Neural cell (in vitro differentiated cells): Measurements from ENCODE around the gene FUT9.

Experiments
- EZH2 ChIP-seq: fragments of 200-600, 300-800 bp; shearing (Covaris generic), sonication (generic); IDR thresholded peaks from 2 replicates; pipeline ENCODE4 v1.6.1; 2014; ENCODE audit warnings: antibody characterized with exemption, low read length, borderline replicate concordance, mild to moderate bottlenecking; ENCODE audit not compliant: insufficient read depth, poor library complexity, severe bottlenecking
- POLR2AphosphoS5 ChIP-seq: IDR thresholded peaks from 2 replicates; pipeline ENCODE4 v1.6.1; 2012
- RAD21 ChIP-seq: fragments of 450-650 bp; conservative IDR thresholded peaks from 2 replicates; pipeline ENCODE4 v1.6.1; 2014; ENCODE audit warnings: antibody characterized with exemption, mild to moderate bottlenecking, moderate library complexity
- TAF1 ChIP-seq: IDR thresholded peaks from 2 replicates; pipeline ENCODE4 v1.6.1; 2012; ENCODE audit warnings: low read depth
- TF ChIP-seq, protein P1 (sequence below): IDR thresholded peaks from 2 replicates; pipeline ENCODE4 v1.6.1; 2012; ENCODE audit warnings: borderline replicate concordance
- TF ChIP-seq, protein P2 (sequence below): fragments of 450-650 bp; IDR thresholded peaks from 2 replicates; pipeline ENCODE4 v1.5.1; 2014; ENCODE audit warnings: antibody characterized with exemption, mild to moderate bottlenecking, moderate library complexity; ENCODE audit not compliant: poor library complexity, severe bottlenecking

DNA sequence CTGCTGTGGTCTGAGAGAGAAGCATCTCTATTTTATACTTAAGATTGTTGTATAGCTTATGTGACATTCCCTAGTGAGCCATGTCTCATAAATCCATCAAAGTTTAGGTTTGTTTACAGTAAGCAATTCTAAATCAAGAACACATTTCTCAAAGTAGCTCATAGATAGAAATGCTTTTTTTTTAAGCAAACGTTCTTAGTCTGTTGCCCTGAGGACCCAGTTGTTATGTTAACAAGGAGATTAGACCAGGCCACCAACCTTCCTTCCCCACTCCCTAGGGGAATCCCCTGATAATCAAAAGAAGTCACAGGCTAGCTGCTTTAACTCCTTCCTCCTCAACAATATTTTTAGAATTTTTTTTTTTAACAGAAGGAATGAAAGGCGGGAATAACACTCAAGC lies 169.0 kb downstream of the FUT9 start:
- no peak for TF ChIP-seq POLR2AphosphoS5
- TF ChIP-seq, protein P1, sequence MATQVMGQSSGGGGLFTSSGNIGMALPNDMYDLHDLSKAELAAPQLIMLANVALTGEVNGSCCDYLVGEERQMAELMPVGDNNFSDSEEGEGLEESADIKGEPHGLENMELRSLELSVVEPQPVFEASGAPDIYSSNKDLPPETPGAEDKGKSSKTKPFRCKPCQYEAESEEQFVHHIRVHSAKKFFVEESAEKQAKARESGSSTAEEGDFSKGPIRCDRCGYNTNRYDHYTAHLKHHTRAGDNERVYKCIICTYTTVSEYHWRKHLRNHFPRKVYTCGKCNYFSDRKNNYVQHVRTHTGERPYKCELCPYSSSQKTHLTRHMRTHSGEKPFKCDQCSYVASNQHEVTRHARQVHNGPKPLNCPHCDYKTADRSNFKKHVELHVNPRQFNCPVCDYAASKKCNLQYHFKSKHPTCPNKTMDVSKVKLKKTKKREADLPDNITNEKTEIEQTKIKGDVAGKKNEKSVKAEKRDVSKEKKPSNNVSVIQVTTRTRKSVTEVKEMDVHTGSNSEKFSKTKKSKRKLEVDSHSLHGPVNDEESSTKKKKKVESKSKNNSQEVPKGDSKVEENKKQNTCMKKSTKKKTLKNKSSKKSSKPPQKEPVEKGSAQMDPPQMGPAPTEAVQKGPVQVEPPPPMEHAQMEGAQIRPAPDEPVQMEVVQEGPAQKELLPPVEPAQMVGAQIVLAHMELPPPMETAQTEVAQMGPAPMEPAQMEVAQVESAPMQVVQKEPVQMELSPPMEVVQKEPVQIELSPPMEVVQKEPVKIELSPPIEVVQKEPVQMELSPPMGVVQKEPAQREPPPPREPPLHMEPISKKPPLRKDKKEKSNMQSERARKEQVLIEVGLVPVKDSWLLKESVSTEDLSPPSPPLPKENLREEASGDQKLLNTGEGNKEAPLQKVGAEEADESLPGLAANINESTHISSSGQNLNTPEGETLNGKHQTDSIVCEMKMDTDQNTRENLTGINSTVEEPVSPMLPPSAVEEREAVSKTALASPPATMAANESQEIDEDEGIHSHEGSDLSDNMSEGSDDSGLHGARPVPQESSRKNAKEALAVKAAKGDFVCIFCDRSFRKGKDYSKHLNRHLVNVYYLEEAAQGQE = no peak
- no peak for TF ChIP-seq TAF1
- TF ChIP-seq, protein P2, sequence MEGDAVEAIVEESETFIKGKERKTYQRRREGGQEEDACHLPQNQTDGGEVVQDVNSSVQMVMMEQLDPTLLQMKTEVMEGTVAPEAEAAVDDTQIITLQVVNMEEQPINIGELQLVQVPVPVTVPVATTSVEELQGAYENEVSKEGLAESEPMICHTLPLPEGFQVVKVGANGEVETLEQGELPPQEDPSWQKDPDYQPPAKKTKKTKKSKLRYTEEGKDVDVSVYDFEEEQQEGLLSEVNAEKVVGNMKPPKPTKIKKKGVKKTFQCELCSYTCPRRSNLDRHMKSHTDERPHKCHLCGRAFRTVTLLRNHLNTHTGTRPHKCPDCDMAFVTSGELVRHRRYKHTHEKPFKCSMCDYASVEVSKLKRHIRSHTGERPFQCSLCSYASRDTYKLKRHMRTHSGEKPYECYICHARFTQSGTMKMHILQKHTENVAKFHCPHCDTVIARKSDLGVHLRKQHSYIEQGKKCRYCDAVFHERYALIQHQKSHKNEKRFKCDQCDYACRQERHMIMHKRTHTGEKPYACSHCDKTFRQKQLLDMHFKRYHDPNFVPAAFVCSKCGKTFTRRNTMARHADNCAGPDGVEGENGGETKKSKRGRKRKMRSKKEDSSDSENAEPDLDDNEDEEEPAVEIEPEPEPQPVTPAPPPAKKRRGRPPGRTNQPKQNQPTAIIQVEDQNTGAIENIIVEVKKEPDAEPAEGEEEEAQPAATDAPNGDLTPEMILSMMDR = no peak
- no peak for TF ChIP-seq EZH2
- no peak for TF ChIP-seq RAD21
